Raji (cell line): Measurements from ENCODE around the gene FGB.

Experiments used
- POLR2A ChIP-seq: IDR thresholded peaks from 2 replicates; pipeline ENCODE4 v1.6.1; 2011; ENCODE audit warnings: low read depth, low read length, control low read depth; ENCODE audit not compliant: insufficient read depth

Gene FGB

GRCh38 chr4:154604696-154605200, 41.9 kb downstream of the FGB start:
- no peak for TF ChIP-seq POLR2A

GRCh38 chr4:154606728-154607723, 44.2 kb downstream of the FGB start:
- TF ChIP-seq POLR2A: no peak

GRCh38 chr4:154608361-154609252, 45.8 kb downstream of the FGB start:
- no peak for TF ChIP-seq POLR2A

GRCh38 chr4:154609532-154609931, 46.7 kb downstream of the FGB start:
- no peak for TF ChIP-seq POLR2A

GRCh38 chr4:154610582-154610981, 47.8 kb downstream of the FGB start:
- no peak for TF ChIP-seq POLR2A

- no peak for TF ChIP-seq POLR2A
Observed at GRCh38 chr4:154611833-154612232, 49.0 kb downstream of the FGB start.

GRCh38 chr4:154612472-154613414, 49.9 kb downstream of the FGB start, which contains the start of gene FGG:
Gene FGG (minus strand): TSS chr4:154612656. CDS start chr4:154612609, 47 bp downstream.
- TF ChIP-seq POLR2A: no peak

GRCh38 chr4:154614306-154614705, 51.5 kb downstream of the FGB start:
- TF ChIP-seq POLR2A: no peak

- no peak for TF ChIP-seq POLR2A
Observed at GRCh38 chr4:154615211-154615610, 52.4 kb downstream of the FGB start.

GRCh38 chr4:154616287-154616686, 53.5 kb downstream of the FGB start:
- no peak for TF ChIP-seq POLR2A

GRCh38 chr4:154616731-154617130, 53.9 kb downstream of the FGB start:
- TF ChIP-seq POLR2A: no peak

- no peak for TF ChIP-seq POLR2A
Observed at GRCh38 chr4:154617820-154618317, 55.1 kb downstream of the FGB start.

GRCh38 chr4:154618708-154619315, 56.0 kb downstream of the FGB start:
- no peak for TF ChIP-seq POLR2A

- TF ChIP-seq POLR2A: no peak
Observed at GRCh38 chr4:154620111-154620510, 57.3 kb downstream of the FGB start.
